Esophagus muscularis mucosa (tissue), 3 donors: ENCODE data around the gene MEI4.

Source experiments
- POLR2AphosphoS5 ChIP-seq, 2 donors: sonication (generic); formaldehyde crosslinking; IDR thresholded peaks; one replicate each; pipeline ENCODE4 v1.6.1; 2017; ENCODE audit warnings: antibody characterized with exemption in 2 of 2
- TF ChIP-seq, protein P1 (sequence below), 3 experiments: fragments of 200-600 bp in 2 of 3; fragments of 450-650 bp in 1 of 3; sonication (generic) in 2 of 3; IDR thresholded peaks; one replicate each; pipeline ENCODE4 v1.5.1; 2017 to 2019; ENCODE audit warnings: antibody characterized with exemption in 3 of 3, mild to moderate bottlenecking in 2 of 3, moderate library complexity in 1 of 3

DNA sequence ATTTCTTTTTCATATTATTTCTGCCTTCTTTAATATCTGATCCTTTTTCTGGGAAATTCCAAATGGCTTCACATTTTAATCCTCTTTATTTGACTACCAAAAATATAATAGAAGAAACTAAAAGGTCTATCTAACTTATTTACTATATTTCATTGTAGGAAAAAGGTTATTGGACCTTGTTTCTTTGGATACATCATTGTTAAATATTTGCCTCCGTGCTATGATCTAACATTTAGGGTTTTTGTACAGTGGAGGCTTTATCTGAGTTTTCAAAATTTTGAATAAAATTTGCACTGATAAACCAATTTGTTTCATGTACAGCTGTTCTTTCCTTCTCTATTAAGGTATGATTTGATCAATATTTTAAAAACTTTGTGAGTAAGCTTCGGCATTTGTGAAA, 109.5 kb downstream of the MEI4 start:
- TF ChIP-seq, protein P1, sequence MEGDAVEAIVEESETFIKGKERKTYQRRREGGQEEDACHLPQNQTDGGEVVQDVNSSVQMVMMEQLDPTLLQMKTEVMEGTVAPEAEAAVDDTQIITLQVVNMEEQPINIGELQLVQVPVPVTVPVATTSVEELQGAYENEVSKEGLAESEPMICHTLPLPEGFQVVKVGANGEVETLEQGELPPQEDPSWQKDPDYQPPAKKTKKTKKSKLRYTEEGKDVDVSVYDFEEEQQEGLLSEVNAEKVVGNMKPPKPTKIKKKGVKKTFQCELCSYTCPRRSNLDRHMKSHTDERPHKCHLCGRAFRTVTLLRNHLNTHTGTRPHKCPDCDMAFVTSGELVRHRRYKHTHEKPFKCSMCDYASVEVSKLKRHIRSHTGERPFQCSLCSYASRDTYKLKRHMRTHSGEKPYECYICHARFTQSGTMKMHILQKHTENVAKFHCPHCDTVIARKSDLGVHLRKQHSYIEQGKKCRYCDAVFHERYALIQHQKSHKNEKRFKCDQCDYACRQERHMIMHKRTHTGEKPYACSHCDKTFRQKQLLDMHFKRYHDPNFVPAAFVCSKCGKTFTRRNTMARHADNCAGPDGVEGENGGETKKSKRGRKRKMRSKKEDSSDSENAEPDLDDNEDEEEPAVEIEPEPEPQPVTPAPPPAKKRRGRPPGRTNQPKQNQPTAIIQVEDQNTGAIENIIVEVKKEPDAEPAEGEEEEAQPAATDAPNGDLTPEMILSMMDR (IDR thresholded peaks at IDR 0.05), result no peak
- no peak for TF ChIP-seq POLR2AphosphoS5 (IDR thresholded peaks at IDR 0.05)
